ENCODE results near the gene POM121L12.

Gene POM121L12

GRCh38 chr7:53035499-53036412 lies at the start of gene POM121L12:
TSS of gene POM121L12 (plus strand) at chr7:53035633. CDS start at chr7:53035672, 39 bp downstream.
- no peak for DNase-seq (ENCODE audit: low spot score)

- no peak for DNase-seq (ENCODE audit: low spot score)
These were observed 43.4 kb upstream of the POM121L12 start for GRCh38 chr7:52992001-52992400.

- DNase-seq (ENCODE audit: low spot score), result no peak
These were observed 42.8 kb upstream of the POM121L12 start for GRCh38 chr7:52992479-52993162.

GRCh38 chr7:52995676-52996075 lies 39.8 kb upstream of the POM121L12 start:
- no peak for DNase-seq (ENCODE audit: low spot score)

- no peak for DNase-seq (ENCODE audit: low spot score)
These were observed 34.2 kb upstream of the POM121L12 start for GRCh38 chr7:53001221-53001620.

- DNase-seq (ENCODE audit: low spot score), result no peak
These were observed 33.0 kb upstream of the POM121L12 start for GRCh38 chr7:53002389-53002788.

- no peak for DNase-seq (ENCODE audit: low spot score)
These were observed 31.6 kb upstream of the POM121L12 start for GRCh38 chr7:53003653-53004445.

- DNase-seq (ENCODE audit: low spot score), result no peak
These were observed 21.5 kb upstream of the POM121L12 start for GRCh38 chr7:53013925-53014324.

- DNase-seq (ENCODE audit: low spot score), result no peak
These were observed 20.0 kb upstream of the POM121L12 start for GRCh38 chr7:53015463-53015862.

- DNase-seq (ENCODE audit: low spot score), result no peak
These were observed 12.5 kb upstream of the POM121L12 start for GRCh38 chr7:53022893-53023292.

- DNase-seq (ENCODE audit: low spot score), result no peak
These were observed 13.2 kb downstream of the POM121L12 start for GRCh38 chr7:53048638-53049037.

GRCh38 chr7:53050433-53050832 lies 15.0 kb downstream of the POM121L12 start:
- no peak for DNase-seq (ENCODE audit: low spot score)

GRCh38 chr7:53059591-53059990 lies 24.2 kb downstream of the POM121L12 start:
- DNase-seq (ENCODE audit: low spot score), result no peak

- no peak for DNase-seq (ENCODE audit: low spot score)
These were observed 24.6 kb downstream of the POM121L12 start for GRCh38 chr7:53060066-53060465.

- no peak for DNase-seq (ENCODE audit: low spot score)
These were observed 27.4 kb downstream of the POM121L12 start for GRCh38 chr7:53062796-53063195.

GRCh38 chr7:53068673-53069072 lies 33.2 kb downstream of the POM121L12 start:
- DNase-seq (ENCODE audit: low spot score), result no peak

GRCh38 chr7:53070883-53071282 lies 35.5 kb downstream of the POM121L12 start:
- no peak for DNase-seq (ENCODE audit: low spot score)

Data from ecto neural progenitor cell (in vitro differentiated cells).